SK-N-SH (cell line): Measurements from ENCODE around the gene LINGO3. TPM values are rescaled to one million over a fixed set of nuclear protein-coding genes. Genes with fewer than 3 reads are reported as not detected.

Experiments
- CTCF ChIA-PET: fragments of 300-600, 350-600 bp; formaldehyde crosslinking; extraction: SDS; loops from one replicate; lab custom pipeline; 2021; lab: Yijun Ruan, JAX
- POLR2A ChIA-PET: fragments of 350-600 bp; sonication (Branson Sonifier 250); formaldehyde crosslinking; extraction: SDS; loops from one replicate; lab custom pipeline; 2020; ENCODE audit warnings: antibody characterized with exemption, inconsistent platforms; lab: Yijun Ruan, JAX
- DNase-seq: peaks from one replicate; pipeline ENCODE4 v3.0.0; 2012
- H2AFZ ChIP-seq: fragments of 200-600 bp; sonication (generic); 2 replicates; pipeline ENCODE4 v1.8.1; 2016; ENCODE audit warnings: antibody characterized with exemption, mild to moderate bottlenecking, low read depth
- H3F3A ChIP-seq: fragments of 200-600 bp; sonication (generic); replicated peaks from 2 replicates; pipeline ENCODE3; 2016; ENCODE audit warnings: antibody characterized with exemption, mild to moderate bottlenecking; ENCODE audit not compliant: insufficient read depth
- H3K27ac ChIP-seq, 2 experiments: fragments of 200-500 bp in 1 of 2; fragments of 200-600 bp in 1 of 2; sonication (Bioruptor generic) in 1 of 2; sonication (generic), shearing (Covaris generic) in 1 of 2; 2 replicates each; pipeline versions ENCODE4 v1.5.1 to v1.6.1; 2014 to 2016; ENCODE audit warnings: low read depth in 2 of 2, inconsistent platforms in 1 of 2, low read length in 1 of 2, mild to moderate bottlenecking in 1 of 2, mixed read lengths in 1 of 2
- H3K27me3 ChIP-seq: fragments of 200-600 bp; sonication (generic), shearing (Covaris generic); 2 replicates; pipeline ENCODE4 v1.6.1; 2016; ENCODE audit warnings: mixed run types; ENCODE audit not compliant: insufficient read depth
- H3K36me3 ChIP-seq, 2 experiments: fragments of 200-500 bp in 1 of 2; fragments of 200-600 bp in 1 of 2; sonication (Bioruptor generic) in 1 of 2; sonication (generic) in 1 of 2; replicated peaks in 1 of 2; 2 replicates each; pipeline versions ENCODE3 to v1.5.1; 2014 to 2016; ENCODE audit warnings: low read length in 1 of 2, mild to moderate bottlenecking in 1 of 2; ENCODE audit not compliant: insufficient read depth in 2 of 2, control insufficient read depth in 1 of 2
- H3K4me1 ChIP-seq, 2 experiments: fragments of 200-500 bp in 1 of 2; fragments of 200-600 bp in 1 of 2; sonication (Bioruptor generic) in 1 of 2; sonication (generic), shearing (Covaris generic) in 1 of 2; 2 replicates each; pipeline versions ENCODE4 v1.5.1 to v1.6.1; 2014 to 2016; ENCODE audit warnings: low read depth in 1 of 2, low read length in 1 of 2, mixed run types in 1 of 2; ENCODE audit not compliant: insufficient read depth in 2 of 2, control insufficient read depth in 1 of 2
- H3K4me2 ChIP-seq: fragments of 200-600 bp; sonication (generic), shearing (Covaris generic); 2 replicates; pipeline ENCODE4 v1.6.1; 2017; ENCODE audit warnings: mixed run types
- H3K4me3 ChIP-seq, 2 experiments: fragments of 200-500 bp in 1 of 2; fragments of 200-600 bp in 1 of 2; sonication (Bioruptor generic) in 1 of 2; sonication (generic), shearing (Covaris generic) in 1 of 2; 2 replicates each; pipeline versions ENCODE4 v1.5.1 to v1.8.1; 2014 to 2016; ENCODE audit warnings: low read depth in 2 of 2, inconsistent platforms in 1 of 2, low read length in 1 of 2, mild to moderate bottlenecking in 1 of 2, mixed read lengths in 1 of 2, moderate library complexity in 1 of 2
- H3K79me2 ChIP-seq: fragments of 200-600 bp; sonication (generic); 2 replicates; pipeline ENCODE4 v1.8.1; 2017; ENCODE audit warnings: mild to moderate bottlenecking; ENCODE audit not compliant: insufficient read depth
- H3K9ac ChIP-seq: fragments of 200-600 bp; sonication (generic); 2 replicates; pipeline ENCODE4 v1.6.1; 2017; ENCODE audit warnings: mixed run types
- H3K9me2 ChIP-seq: fragments of 200-600 bp; sonication (generic); 2 replicates; pipeline ENCODE4 v1.6.1; 2017; ENCODE audit warnings: mixed run types
- H3K9me3 ChIP-seq: fragments of 200-600 bp; sonication (generic); 2 replicates; pipeline ENCODE4 v1.6.1; 2017; ENCODE audit warnings: mixed run types, mild to moderate bottlenecking, moderate library complexity
- H4K20me1 ChIP-seq: fragments of 200-600 bp; sonication (generic); 2 replicates; pipeline ENCODE4 v1.6.1; 2017; ENCODE audit warnings: mild to moderate bottlenecking, mixed run types; ENCODE audit not compliant: insufficient read depth
- EP300 ChIP-seq, 2 experiments: IDR thresholded peaks; 2 replicates each; pipeline versions ENCODE4 v1.4.0 to v1.6.1; 2012; ENCODE audit warnings: borderline replicate concordance in 1 of 2, low read depth in 1 of 2, low read length in 1 of 2
- EZH2phosphoT487 ChIP-seq: fragments of 200-600 bp; sonication (generic); IDR thresholded peaks from 2 replicates; pipeline ENCODE4 v1.6.1; 2017; ENCODE audit warnings: low read depth, mixed run types, mild to moderate bottlenecking, antibody characterized with exemption, moderate library complexity, borderline replicate concordance
- FOSL2 ChIP-seq: IDR thresholded peaks from 2 replicates; pipeline ENCODE4 v1.4.0; 2012; ENCODE audit warnings: low read depth, mild to moderate bottlenecking, moderate library complexity, borderline replicate concordance
- GABPA ChIP-seq: IDR thresholded peaks from 2 replicates; pipeline ENCODE4 v1.4.0; 2012; ENCODE audit warnings: low read depth, mild to moderate bottlenecking
- JUND ChIP-seq: IDR thresholded peaks from 2 replicates; pipeline ENCODE4 v1.4.0; 2012
- MEF2A ChIP-seq: IDR thresholded peaks from 2 replicates; pipeline ENCODE4 v1.4.0; 2012; ENCODE audit warnings: low read depth, borderline replicate concordance
- NRF1 ChIP-seq: IDR thresholded peaks from 2 replicates; pipeline ENCODE4 v1.6.1; 2012; ENCODE audit warnings: low read depth, mild to moderate bottlenecking, low read length
- PBX3 ChIP-seq: IDR thresholded peaks from 2 replicates; pipeline ENCODE4; 2012
- REST ChIP-seq: IDR thresholded peaks from 2 replicates; pipeline ENCODE4 v1.6.1; 2012; ENCODE audit warnings: mild to moderate bottlenecking, low read depth, low read length, moderate library complexity
- RFX5 ChIP-seq: IDR thresholded peaks from 2 replicates; pipeline ENCODE4 v1.6.1; 2012; ENCODE audit warnings: mild to moderate bottlenecking, improper control_type of control experiment, low read length
- SIN3A ChIP-seq: IDR thresholded peaks from 2 replicates; pipeline ENCODE4 v1.6.1; 2012; ENCODE audit warnings: low read depth, mild to moderate bottlenecking, low read length, moderate library complexity, borderline replicate concordance
- SMC3 ChIP-seq: IDR thresholded peaks from 2 replicates; pipeline ENCODE4 v1.6.1; 2012; ENCODE audit warnings: low read depth, low read length, improper control_type of control experiment
- YY1 ChIP-seq: IDR thresholded peaks from 2 replicates; pipeline ENCODE4 v1.4.0; 2012; ENCODE audit warnings: low read depth, mild to moderate bottlenecking
- WGBS: methylation state at CpG from one replicate; pipeline ENCODE4 v1.1.6; 2017; ENCODE audit warnings: low lambda C conversion rate; 5-methylcytosine and 5-hydroxymethylcytosine counted together
- polyA plus RNA-seq, 3 experiments: library from polyadenylated mRNA; depleted of rRNA; stranded (reverse); fragments of >200 nt; gene quantifications; 2 replicates each; pipeline ENCODE4 v1.2.3, GENCODE V29; 2012
- TF ChIP-seq, protein P1 (sequence below): IDR thresholded peaks from 2 replicates; pipeline ENCODE4 v1.4.0; 2012; ENCODE audit warnings: low read depth, borderline replicate concordance
- TF ChIP-seq, protein P2 (sequence below): fragments of 150-350 bp; IDR thresholded peaks from 2 replicates; pipeline ENCODE4 v1.6.1; 2017; ENCODE audit warnings: antibody characterized with exemption, low read length, low read depth, borderline replicate concordance

Gene LINGO3
- polyA plus RNA-seq, 1 of the 3 experiments (the other 2 are of a cell fraction) = not detected

- Histone ChIP-seq H2AFZ (no peak overlapping the region), H3K27ac (no peak overlapping the region), H4K20me1 (no peaks in the 10 kb centered on the region), H3K4me1 (no peaks in the 10 kb centered on the region; a peak in 1 of 4 replicates), H3K9me3 (no peaks in the 10 kb centered on the region), H3K4me2 (no peak overlapping the region), H3K79me2 (no peaks in the 10 kb centered on the region), H3K36me3 (peaks cover 0 to 20% of the 10 kb centered on the region in 2 experiments), H3K9me2 (no peaks in the 10 kb centered on the region), H3K4me3 (no peak overlapping the region), H3K9ac (no peak overlapping the region), H3K27me3 (no peaks in the 10 kb centered on the region), H3F3A (no peaks in the 10 kb centered on the region)
- TF ChIP-seq EP300 (IDR thresholded peaks at IDR 0.05; ENCODE audit: borderline replicate concordance in 1 of 2, low read depth in 1 of 2, low read length in 1 of 2) = no peak
- TF ChIP-seq REST = peak; percentile 48; the same call in 1 of the 2 replicates
- ChIA-PET CTCF (no interaction called here), POLR2A (no interaction called here)
- WGBS = 97% methylated on average over 3 of the region's 24 CpGs
- no peak for DNase-seq
These were observed 36.5 kb upstream of the LINGO3 start for GRCh38 chr19:2344381-2344870.

- H3K79me2 ChIP-seq = peaks cover 2% of the 10 kb centered on the region; the same call in 1 of the 2 replicates
- no peaks in the 10 kb centered on the region for H3F3A ChIP-seq
- no peaks in the 10 kb centered on the region for H3K27me3 ChIP-seq
- TF ChIP-seq GABPA = no peak
- TF ChIP-seq RFX5 = no peak
- TF ChIP-seq YY1 = no peak
- no peak for TF ChIP-seq EP300 (IDR thresholded peaks at IDR 0.05; ENCODE audit: borderline replicate concordance in 1 of 2, low read depth in 1 of 2, low read length in 1 of 2)
- TF ChIP-seq NRF1 = no peak
- TF ChIP-seq EZH2phosphoT487 = no peak
- no peak for TF ChIP-seq SIN3A
- TF ChIP-seq FOSL2 = no peak
- TF ChIP-seq MEF2A = no peak
- no peak for TF ChIP-seq JUND
- no peak for TF ChIP-seq PBX3
- TF ChIP-seq, protein P1, sequence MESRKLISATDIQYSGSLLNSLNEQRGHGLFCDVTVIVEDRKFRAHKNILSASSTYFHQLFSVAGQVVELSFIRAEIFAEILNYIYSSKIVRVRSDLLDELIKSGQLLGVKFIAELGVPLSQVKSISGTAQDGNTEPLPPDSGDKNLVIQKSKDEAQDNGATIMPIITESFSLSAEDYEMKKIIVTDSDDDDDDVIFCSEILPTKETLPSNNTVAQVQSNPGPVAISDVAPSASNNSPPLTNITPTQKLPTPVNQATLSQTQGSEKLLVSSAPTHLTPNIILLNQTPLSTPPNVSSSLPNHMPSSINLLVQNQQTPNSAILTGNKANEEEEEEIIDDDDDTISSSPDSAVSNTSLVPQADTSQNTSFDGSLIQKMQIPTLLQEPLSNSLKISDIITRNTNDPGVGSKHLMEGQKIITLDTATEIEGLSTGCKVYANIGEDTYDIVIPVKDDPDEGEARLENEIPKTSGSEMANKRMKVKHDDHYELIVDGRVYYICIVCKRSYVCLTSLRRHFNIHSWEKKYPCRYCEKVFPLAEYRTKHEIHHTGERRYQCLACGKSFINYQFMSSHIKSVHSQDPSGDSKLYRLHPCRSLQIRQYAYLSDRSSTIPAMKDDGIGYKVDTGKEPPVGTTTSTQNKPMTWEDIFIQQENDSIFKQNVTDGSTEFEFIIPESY = no peak
- TF ChIP-seq SMC3 = no peak
- TF ChIP-seq, protein P2, sequence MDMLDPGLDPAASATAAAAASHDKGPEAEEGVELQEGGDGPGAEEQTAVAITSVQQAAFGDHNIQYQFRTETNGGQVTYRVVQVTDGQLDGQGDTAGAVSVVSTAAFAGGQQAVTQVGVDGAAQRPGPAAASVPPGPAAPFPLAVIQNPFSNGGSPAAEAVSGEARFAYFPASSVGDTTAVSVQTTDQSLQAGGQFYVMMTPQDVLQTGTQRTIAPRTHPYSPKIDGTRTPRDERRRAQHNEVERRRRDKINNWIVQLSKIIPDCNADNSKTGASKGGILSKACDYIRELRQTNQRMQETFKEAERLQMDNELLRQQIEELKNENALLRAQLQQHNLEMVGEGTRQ = no peak
- H3K9ac ChIP-seq = no peak overlapping the region
- H3K27ac ChIP-seq = no peak overlapping the region
- no peak overlapping the region for H3K4me3 ChIP-seq
- no peak overlapping the region for H2AFZ ChIP-seq
- WGBS = 95% methylated on average over 27 of the region's 31 CpGs
- no peaks in the 10 kb centered on the region for H3K9me2 ChIP-seq
- ChIA-PET POLR2A (no interaction called here), CTCF (no interaction called here)
- H3K4me2 ChIP-seq = no peak overlapping the region
- no peaks in the 10 kb centered on the region for H4K20me1 ChIP-seq
- no peaks in the 10 kb centered on the region; a peak in 1 of 4 replicates for H3K4me1 ChIP-seq
- no peak for DNase-seq
- H3K36me3 ChIP-seq = peaks cover 0 to 20% of the 10 kb centered on the region in 2 experiments
- no peaks in the 10 kb centered on the region for H3K9me3 ChIP-seq
These were observed 35.5 kb upstream of the LINGO3 start for GRCh38 chr19:2343289-2343982.
